ENCODE measurements around the gene NRN1.

DNA sequence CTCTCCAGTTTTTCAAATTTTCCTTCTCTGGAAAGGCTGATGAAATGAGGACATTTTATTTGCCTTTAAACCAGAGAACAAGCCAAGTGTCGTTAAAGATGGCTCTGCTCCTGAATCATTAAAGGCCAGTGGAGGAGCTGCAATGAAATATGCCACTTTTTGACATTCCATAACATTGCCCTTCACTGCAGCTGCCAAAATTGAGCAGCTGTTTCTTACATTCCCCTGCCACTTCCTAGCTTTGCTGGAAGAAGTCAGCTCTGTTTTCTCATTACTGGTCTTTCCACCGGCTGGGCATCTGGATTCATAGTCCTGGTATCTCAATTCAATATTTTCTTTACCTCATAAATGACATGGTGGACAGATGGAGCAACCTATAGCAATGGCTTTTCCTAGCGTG lies 45.5 kb upstream of the NRN1 start:
- no peak for TF ChIP-seq POLR2A (IDR thresholded peaks at IDR 0.05; ENCODE audit: low read depth, low read length)
- no peak for TF ChIP-seq POLR2AphosphoS5 (IDR thresholded peaks at IDR 0.05; ENCODE audit: low read depth, low read length)

All from GM12892 (cell line).